ENCODE results near the gene SHPK.

SHPK gene, protein sequence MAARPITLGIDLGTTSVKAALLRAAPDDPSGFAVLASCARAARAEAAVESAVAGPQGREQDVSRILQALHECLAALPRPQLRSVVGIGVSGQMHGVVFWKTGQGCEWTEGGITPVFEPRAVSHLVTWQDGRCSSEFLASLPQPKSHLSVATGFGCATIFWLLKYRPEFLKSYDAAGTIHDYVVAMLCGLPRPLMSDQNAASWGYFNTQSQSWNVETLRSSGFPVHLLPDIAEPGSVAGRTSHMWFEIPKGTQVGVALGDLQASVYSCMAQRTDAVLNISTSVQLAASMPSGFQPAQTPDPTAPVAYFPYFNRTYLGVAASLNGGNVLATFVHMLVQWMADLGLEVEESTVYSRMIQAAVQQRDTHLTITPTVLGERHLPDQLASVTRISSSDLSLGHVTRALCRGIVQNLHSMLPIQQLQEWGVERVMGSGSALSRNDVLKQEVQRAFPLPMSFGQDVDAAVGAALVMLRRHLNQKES

DNA sequence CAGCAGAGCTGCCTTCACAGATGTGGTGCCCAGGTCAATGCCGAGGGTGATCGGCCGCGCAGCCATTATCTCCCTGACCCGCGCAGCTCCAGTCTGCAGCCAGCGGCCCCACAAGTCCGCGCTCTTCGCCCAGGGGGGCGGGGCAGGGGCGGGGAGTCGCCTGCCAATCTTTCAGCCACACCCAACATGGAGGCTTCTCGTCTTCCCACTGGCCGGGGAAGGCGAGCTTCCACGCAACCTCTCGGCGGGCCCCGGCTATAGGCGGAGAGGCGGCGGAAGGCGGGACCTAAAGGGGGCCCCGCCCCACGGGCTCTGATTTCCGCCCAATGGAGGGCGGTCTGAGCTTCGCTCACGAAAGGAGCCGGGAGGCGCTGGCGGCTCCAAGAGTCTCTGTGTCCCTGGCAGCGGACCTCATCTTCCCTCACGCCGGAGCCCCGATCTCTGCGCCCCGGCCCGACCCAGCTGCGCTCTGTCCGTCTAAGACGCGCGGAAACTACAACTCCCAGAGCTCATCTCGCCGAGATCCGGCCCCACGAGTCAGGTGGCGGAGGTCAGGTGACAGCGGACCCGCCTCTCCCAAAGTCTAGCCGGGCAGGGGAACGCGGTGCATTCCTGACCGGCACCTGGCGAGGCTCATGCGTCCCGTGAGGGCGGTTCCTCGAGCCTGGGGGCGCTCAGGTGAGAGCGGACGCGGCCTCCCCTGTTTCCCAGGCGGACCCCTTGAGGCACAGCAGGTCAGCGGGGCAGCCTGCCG is at the start of gene SHPK, which contains the start of gene CTNS:
Gene SHPK, minus strand, starts transcription at position 97 of the 754 bp plus-strand sequence. Its CDS starts 31 bp downstream, at position 66.
Gene CTNS, plus strand, starts transcription at position 607 of the 754 bp plus-strand sequence. CDS start 3,447 bp downstream, outside the sequence.
- peak; percentile 96 to 98 for DNase-seq

DNA sequence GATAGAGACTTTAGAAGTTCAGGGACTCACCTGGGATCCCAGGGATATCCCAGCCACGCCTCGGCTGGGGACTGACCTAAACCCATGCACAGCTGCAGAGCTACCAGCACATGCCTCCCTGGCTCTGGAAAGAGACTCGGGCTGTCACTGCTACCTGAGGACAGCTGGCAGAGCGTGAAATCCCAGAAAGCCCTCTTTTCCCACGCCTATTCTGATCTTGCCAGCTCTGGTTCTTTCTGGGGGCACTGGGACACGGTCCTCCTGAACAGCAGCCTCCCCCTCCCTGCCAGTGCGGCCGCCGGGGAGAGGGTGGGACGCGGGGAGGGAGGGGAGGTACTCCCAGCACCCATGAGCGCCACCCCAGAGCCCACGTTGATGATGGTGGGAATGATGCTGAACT is 49.1 kb upstream of the SHPK start:
- no peak for DNase-seq

DNA sequence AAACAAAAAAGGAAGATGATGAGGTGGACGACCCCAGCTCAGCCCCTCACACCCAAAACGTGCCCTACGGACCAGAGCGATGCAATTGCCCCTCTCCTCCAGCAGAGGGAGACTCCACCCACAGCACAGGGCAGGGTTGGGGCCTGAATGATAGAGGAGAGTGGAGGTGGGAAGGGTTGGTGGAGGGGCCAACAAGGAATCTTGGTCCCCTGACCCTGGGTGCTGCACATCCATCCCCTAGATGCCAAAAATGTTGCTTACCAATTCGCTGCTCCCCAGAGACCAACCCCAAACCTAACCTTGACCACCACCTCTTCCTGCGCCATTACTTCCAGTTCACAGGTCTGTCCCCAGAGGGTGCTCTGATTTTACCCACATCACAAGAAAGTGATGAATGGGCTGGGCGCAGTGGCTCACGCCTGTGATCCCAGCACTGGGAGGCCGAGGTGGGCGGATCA is 47.0 kb upstream of the SHPK start:
- no peak for DNase-seq

DNA sequence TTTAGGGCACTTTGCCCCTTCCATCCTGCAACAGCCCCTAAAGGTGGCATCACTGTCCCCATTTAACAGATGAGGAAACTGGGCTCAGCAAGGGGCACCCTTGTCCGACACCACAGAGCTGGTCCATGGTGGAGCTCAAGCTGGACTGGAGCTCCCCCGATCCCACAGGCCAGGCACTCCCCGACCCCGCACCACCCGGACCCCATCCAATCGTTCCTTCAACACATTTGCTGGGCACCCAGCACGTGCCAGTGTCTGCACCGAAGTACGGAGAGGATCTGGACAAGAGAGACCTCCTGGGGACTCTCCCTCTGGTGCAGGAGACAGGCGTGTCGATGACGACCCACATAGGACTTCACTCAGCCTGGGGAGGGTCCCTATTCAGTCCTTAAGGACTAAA is 46.0 kb upstream of the SHPK start:
- no peak for DNase-seq

DNA sequence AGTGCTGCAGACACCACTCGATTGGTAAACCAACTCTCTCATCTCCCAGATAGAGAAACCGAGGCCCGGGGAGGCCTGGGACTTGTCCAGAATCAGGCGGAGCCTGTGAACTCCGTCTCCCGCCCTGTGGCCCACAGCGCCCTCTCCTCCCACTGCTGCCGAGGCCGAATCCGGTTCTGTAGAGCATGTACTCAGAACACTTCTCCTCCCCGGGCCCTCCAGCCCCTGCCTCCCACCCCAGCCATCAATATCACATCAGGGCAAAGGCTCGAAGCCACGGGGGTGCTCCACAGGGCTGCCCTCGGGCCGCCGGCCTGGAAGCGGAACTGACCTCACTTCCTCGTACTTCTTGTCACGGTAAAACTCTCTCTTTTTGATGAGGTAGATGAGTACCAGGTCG is 45.5 kb upstream of the SHPK start:
- DNase-seq = no peak

DNA sequence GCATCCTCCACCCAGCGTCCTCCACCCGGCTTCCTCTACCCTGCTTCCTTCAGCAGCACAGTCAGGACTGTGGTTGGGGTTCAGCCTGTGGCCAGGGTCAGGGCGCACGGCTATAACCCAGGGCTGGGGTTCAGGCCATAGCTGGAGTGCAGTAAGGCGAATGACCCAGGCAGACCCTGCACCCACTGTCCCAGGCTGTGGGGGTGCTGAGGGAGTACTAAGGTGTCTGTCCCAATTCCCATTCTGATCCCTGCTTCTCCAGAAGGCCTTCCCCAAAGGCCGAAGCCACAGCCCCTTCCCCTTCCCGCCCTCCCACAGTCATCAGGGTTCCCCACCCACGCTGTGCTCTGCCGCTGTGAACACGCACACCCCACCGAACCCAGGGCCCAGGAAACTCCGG is 45.0 kb upstream of the SHPK start:
- no peak for DNase-seq

DNA sequence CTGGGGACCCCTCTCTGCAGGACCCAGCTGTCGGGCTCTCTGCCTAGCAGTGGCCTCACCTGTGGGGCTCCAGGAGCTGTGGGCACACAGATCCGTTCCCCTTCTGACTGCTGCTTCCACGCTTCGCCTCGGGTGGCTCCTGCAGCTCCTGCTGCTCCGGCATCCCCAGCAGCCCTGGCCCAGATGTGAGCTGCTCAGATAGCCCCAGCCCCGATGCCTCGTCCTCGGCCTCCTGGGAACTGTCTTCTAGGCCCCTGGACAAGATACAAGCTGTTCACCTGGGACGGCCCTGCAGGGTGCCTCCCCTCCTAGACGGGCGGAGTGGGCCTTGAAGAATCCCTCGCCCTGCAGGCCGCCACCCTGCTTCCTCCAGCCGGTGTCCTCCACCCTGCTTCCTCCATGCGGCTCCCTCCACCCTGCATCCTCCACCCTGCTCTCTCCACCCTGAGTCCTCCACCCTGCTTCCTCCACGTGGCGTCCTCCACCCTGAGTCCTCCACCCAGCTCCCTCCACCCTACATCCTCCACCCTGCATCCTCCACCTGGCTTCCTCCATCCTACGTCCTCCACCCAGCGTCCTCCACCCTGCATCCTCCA is 43.6 kb upstream of the SHPK start:
- no peak for DNase-seq

DNA sequence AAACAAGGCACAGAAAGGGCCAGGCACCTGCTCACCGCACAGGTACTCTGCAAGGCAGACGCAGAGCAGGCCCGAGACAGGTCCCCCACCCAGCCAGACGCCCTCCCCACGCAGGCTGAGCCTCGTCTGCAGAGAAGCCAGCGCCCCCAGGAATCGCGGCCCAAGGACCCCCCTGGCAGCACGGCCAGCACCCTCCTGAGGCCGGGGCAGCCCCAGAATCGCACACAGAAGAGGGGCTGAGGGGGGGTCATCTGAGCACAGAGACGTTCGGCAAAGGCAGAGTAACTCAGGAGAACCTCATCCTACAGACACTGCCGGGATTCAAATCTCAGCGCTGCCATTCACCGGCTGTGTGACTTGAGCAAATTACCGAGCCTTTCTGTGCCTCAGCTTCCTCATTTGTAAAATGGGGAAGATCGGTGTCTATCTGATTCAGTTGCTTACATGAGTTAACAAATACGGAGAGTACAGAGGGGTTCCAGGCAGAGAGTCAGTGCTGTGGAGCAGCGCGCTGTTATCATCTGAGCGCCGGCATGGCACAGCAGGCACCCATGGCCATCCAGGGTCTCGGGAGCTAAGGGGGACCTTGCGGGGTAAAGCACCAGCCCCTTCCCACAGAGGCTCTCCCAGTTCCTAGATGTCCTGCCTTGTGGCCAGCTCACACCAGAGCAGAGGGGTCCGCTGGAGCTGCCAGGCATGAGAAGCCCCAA is 42.9 kb upstream of the SHPK start:
- no peak for DNase-seq

DNA sequence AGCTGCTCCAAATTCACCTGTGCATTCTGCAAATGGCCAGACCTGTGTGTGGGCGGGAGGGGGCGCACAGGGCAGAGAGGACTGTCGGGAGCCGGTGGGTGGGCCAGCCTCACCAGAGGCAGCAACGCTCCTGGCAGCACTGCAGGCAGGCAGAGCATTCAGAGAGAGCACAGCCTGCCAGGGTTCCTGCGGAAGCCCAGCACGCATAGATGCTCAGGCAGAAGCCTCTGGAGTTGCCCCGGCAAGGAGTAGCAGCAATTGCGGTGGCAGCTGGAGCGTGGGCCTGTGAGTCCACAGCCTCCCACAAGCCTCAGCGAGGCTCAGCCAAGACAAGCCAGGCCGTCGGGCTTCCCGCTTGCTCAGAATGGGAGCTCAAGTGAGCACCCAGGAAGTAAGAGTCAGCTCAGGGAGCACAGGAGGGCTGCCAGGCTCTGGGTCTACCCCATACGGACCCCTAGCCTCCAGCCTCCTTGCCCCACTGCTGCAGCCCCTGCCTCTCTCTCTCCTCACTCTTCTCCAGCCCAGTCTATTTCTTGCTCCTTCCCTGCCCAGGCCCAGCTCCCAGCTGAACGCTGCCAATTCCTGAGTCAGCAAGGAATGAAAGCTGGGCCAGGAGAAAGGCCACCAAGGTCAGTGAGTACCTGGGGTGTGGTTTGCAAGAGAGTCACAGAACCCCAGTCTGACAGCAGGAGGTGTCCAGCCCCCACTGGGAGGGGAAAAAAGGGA is 42.2 kb upstream of the SHPK start:
- peak in 1 of 2 donors; percentile 13 for DNase-seq

DNA sequence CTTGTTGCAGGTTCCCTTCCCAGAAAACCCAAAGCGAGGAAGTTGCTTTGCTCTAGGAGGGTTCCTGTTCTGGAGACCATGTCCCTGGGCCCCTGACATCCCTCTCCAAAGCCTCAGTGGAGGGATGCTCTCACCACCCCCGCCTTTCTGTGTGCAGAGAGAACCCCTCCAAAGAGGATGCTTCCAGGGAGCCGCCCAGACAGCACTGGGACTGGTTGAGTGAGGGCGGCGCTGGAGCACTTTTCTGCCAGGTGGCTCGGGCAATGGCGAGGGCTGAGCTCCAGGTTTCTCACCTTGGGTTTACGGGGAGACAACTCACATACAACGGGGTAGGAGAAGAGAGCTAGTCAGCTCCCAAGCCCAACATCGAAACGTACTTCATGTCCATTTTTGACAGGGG is 39.8 kb upstream of the SHPK start:
- DNase-seq = no peak

DNA sequence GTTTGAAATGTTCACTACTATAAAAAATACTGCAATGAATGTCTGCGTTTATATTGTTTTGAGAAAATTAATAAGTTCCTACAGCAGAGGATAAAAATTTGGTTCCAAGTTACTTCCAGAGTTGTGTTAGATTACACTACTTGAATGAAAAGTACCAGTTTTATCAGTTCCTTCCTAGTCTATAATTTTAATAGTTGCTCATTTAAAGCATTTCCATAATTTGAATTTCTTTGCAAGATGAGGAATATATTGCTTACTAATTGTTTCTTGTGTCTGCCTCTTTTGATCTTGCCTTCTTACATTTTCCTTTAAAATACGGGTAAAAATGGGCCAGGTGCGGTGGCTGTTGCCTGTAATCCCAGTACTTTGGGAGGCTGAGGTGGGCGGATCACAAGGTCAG is 36.5 kb upstream of the SHPK start:
- no peak for DNase-seq

DNA sequence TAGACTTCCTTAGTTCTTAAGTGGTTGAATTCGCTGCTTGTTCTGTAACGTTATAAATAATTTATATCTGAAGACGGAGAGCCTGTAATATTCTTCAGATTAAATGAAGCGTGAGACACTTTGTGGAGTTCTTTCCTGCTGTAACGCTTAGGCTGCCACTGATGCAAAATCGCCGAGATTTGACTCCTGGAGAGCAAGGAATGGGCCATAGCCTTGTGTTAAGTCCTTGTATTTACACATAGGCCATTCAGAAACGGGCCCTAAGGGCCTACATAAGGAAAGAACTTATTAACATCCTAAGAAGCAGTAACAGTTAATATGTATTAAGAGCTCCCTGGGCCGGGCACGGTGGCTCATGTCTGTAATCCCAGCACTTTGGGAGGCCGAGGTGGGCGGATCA is 33.5 kb upstream of the SHPK start:
- no peak for DNase-seq

DNA sequence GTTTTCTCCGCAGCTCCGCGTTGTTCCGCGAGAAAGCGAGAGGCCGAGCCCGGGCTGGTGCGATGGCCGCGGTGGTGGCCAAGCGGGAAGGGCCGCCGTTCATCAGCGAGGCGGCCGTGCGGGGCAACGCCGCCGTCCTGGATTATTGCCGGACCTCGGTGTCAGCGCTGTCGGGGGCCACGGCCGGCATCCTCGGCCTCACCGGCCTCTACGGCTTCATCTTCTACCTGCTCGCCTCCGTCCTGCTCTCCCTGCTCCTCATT is 33.0 kb upstream of the SHPK start:
- DNase-seq = no peak

DNA sequence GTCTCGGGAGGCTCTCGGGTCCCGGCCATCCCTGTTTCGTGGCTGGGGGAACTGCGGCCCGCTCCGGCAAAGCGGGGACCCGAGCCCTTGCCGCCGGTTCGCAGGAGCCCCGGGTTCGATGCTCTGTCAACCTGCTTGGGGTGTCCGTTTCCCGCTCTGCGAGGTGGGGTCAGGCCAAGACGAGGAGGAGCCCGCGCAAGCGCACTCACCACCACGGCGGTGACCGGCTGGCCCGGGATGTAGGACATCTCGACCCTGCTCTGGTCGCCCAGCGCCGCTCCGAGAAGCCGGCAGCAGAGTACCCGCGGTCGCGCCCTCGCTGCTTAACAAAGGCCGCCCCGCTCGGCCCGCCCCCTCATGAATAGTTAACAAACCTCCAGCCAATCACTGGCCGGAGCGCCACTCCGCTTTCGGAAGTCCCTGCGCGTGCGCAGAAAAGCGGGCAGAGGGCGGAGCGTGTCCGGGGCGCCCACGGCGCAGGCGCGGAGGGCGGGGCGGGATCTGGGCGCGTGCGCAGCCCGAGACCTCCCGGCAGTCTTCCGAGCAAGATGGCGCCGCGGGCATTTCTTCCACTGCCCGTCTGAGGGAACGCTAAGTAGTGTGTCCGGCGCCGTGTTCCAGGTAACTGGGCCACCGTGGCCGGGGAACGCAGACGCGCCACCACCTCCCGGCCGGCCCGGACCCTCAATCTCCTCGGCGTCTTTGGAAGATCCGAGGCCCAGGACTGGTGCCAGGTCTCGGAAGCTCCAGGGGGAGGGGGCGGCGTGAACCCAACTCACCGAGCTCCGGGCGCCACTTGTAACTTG is 32.4 kb upstream of the SHPK start, which contains the start of the genes EMC6 and TAX1BP3:
Gene EMC6, plus strand, starts transcription at position 534 of the 806 bp plus-strand sequence. CDS start 335 bp downstream, outside the sequence.
Gene TAX1BP3, minus strand, starts transcription at position 300 of the 806 bp plus-strand sequence. Its CDS starts 52 bp downstream, at position 248.
- peak; percentile 94 to 98 for DNase-seq

DNA sequence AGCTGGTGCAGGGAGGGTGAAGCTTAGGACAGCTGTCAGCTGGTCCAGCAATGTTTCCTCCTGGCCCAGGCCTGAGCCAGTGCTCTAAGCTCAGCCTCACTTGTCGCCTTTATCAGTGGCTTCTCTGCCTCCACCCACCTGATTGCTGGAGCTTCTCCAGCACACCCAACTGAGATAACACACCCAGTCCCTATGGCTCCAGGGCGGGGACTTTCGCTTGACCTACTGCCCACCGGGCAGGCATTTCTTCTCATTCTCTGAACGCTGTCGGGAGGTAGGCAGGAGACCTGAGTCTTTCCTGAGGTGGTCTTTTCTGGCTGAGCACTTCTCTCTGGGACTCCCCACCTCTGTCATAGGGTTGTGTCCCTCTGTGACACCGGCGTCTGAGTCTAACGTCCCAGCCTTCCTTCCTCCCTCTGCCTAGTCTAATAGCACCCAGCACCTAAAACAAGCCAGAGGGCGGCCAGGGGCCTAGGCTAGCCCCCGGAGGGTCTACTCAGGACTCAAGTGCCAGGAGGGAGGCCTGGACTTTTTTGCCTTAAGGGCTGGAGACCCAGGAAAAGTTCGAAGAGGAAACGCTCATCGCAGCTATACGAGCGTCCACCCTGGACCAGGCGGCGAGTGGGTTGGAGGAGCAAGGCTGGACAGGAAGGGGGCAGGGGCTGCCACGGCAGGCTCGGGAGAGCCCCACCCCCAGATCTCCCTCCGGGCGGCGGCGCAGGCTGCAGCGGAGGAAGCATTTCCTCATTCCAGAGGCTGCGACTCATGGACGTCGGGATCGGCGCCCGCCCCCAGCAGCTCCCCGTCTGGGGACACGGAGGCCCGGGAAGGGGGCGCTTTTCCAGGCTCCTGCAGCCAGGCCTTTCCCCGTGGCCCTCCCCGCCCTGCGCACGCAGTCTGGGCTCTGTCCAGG is 31.6 kb upstream of the SHPK start:
- DNase-seq = peak in 1 of 2 donors; percentile 46

DNA sequence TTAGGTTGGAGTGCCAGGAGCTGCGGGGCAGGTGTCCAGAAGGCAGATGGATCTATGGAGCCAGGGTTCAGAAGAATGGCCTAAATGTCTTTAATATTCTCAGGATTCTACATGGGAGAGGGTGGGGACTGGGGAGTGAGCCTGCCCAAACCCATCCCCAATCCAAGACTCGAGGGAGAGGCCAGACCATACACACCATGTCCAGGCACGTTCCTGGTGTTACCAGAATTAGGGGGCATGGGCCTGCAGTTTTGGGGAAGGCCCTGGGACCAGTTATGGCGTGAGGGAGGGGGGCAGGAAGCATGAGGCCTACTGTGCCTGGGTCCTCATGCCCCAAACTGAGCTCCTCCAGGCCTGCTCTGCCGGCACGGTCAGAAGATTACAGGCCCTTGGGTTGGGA is 30.5 kb upstream of the SHPK start:
- no peak for DNase-seq

DNA sequence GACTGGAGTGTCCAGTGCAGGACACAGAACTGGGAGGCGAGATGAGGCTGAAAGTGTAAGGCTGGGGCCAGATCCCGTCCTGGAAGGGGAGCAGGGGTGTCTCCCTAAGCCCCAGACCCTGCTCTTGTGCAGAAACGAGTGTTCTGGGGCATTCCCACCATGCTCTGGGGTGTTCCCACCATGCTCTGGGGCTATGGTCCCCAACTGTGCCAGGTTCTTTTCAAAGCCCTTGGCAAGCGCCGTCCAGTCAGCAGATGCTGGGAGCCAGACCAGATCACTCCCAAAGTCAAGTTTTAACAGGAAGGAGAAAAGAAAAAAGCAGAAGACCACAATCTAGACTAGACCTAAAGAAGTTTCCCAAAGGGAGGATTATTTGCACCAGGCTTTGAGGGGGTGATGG is 29.8 kb upstream of the SHPK start:
- DNase-seq = peak; percentile 18 to 25

DNA sequence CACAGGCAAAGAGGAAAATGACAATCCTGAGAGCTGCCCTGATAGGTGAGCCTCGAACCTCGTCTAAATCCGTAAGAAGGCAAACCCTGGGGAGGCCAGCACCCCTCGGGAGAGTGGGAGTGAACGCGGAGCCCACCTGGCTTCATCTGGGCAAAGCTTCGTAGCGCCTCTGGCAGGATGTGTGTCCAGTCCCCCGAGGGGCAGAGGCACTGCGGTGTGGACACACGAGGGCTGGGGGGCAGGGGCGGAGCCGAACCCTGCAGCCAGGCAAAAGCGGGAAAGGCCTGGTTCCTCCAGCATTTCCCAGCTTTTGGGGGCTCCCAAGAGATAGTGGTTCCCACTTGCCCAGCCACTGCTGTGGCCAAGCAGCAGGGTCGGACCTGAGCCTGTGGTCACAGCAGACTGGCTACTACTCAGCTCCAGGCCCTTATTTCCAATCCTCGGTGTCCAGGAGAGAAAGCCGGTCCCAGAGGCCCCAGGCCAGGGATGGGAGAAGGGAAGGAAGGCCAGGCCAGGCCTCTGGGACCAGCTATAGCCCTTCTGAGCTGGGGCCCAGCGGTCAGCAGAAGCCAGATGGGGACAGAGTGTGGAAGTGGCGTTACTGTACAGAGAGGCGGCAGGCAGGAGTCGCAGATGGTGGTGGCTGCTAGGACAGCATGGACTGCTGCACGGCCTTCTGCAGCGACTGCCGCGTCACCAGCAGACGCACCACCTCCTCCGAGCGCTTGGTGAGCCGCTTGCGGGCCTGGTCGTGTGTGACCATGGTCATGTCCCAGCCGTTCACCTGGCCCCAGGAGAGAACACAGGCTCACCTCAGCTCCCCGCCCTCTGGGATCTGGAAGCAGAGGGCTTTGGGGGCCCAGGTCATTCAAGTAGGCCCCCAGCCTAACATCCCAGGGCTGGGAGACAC is 27.3 kb upstream of the SHPK start:
- no peak for DNase-seq
